ENCODE results near the gene DENND5A. TPM values are rescaled to one million over a fixed set of nuclear protein-coding genes. Genes with fewer than 3 reads are reported as not detected.

The DENND5A gene
- polyA plus RNA-seq, 1 experiment, result 289 TPM

- no peak for DNase-seq (ENCODE audit: low read depth)
- H3K36me3 ChIP-seq (ENCODE audit: control insufficient read depth, insufficient read depth, low read length), result peaks cover 30% of the 10 kb centered on the region
- no peaks in the 10 kb centered on the region for H3K27me3 ChIP-seq (ENCODE audit: control insufficient read depth, insufficient read depth, low read length)
- ChIA-PET CTCF (interaction anchor here (2.1 to 6.9 kb wide), 3 partner anchors 11 to 367 kb away, joined by 7 to 88 read pairs (median 9); no protein-coding TSS in a partner anchor), POLR2A (no interaction called here)
- TF ChIP-seq CTCF (IDR thresholded peaks at IDR 0.05; ENCODE audit: insufficient read depth, low read depth, low read length), result no peak
- H3K4me3 ChIP-seq (ENCODE audit: low read depth, low read length), result no peak overlapping the region
These were observed 125.4 kb downstream of the DENND5A start for GRCh38 chr11:9139628-9140357.

GRCh38 chr11:9138612-9139579, 126.3 kb downstream of the DENND5A start:
- ChIA-PET POLR2A (no interaction called here), CTCF (interaction anchor here (0.7 to 6.9 kb wide), 19 partner anchors 12 to 371 kb away, joined by 3 to 88 read pairs (median 6); partner anchors contain the start of gene TMEM9B)
- H3K4me3 ChIP-seq (ENCODE audit: low read depth, low read length), result no peak overlapping the region
- TF ChIP-seq CTCF (IDR thresholded peaks at IDR 0.05; ENCODE audit: insufficient read depth, low read depth, low read length), result no peak
- H3K36me3 ChIP-seq (ENCODE audit: control insufficient read depth, insufficient read depth, low read length), result peaks cover 25% of the 10 kb centered on the region
- peak; percentile 63 for DNase-seq (ENCODE audit: low read depth)
- H3K27me3 ChIP-seq (ENCODE audit: control insufficient read depth, insufficient read depth, low read length), result no peaks in the 10 kb centered on the region

GRCh38 chr11:9138133-9138453, 127.1 kb downstream of the DENND5A start:
- Histone ChIP-seq H3K27me3 (ENCODE audit: control insufficient read depth, insufficient read depth, low read length) (no peaks in the 10 kb centered on the region), H3K4me3 (ENCODE audit: low read depth, low read length) (no peak overlapping the region), H3K36me3 (ENCODE audit: control insufficient read depth, insufficient read depth, low read length) (peaks cover 21% of the 10 kb centered on the region)
- DNase-seq (ENCODE audit: low read depth), result no peak
- no peak for TF ChIP-seq CTCF (IDR thresholded peaks at IDR 0.05; ENCODE audit: insufficient read depth, low read depth, low read length)
- POLR2A ChIA-PET, result no interaction called here
- CTCF ChIA-PET, result interaction anchor here (0.6 to 6.9 kb wide), 36 partner anchors 8 to 1052 kb away, joined by 3 to 88 read pairs (median 4); partner anchors contain the start of gene TMEM9B

- no peaks in the 10 kb centered on the region for H3K27me3 ChIP-seq (ENCODE audit: control insufficient read depth, insufficient read depth, low read length)
- no peak for DNase-seq (ENCODE audit: low read depth)
- ChIA-PET POLR2A (interaction anchor here (0.5 kb wide), 1 partner anchor 128 kb away, joined by 3 read pairs; no protein-coding TSS in a partner anchor), CTCF (interaction anchor here (0.6 to 6.9 kb wide), 41 partner anchors 8 to 1052 kb away, joined by 3 to 88 read pairs (median 4); partner anchors contain the start of gene TMEM9B)
- peaks cover 16% of the 10 kb centered on the region for H3K36me3 ChIP-seq (ENCODE audit: control insufficient read depth, insufficient read depth, low read length)
- TF ChIP-seq CTCF (IDR thresholded peaks at IDR 0.05; ENCODE audit: insufficient read depth, low read depth, low read length), result peak; percentile 99
- no peak overlapping the region for H3K4me3 ChIP-seq (ENCODE audit: low read depth, low read length)
These were observed 127.6 kb downstream of the DENND5A start for GRCh38 chr11:9137293-9138132.

Measured in BJ (cell line).